K562 (cell line): Measurements from ENCODE around the gene ACTR5. TPM values are rescaled to one million over a fixed set of nuclear protein-coding genes. Genes with fewer than 3 reads are reported as not detected.

ENCODE experiments used
- PML ChIP-seq: IDR thresholded peaks from 2 replicates; pipeline ENCODE4 v1.6.1; 2012; ENCODE audit warnings: low read length, inconsistent platforms
- RAD21 ChIP-seq, 2 experiments: fragments of 250-450 bp in 1 of 2; fragments of 450-650 bp in 1 of 2; sonication (Bioruptor Pico) in 1 of 2; formaldehyde crosslinking in 1 of 2; IDR thresholded peaks in 1 of 2; conservative IDR thresholded peaks in 1 of 2; 2 replicates each; pipeline versions ENCODE4 v1.4.0 to v1.8.0; 2020 to 2022; ENCODE audit warnings: mild to moderate bottlenecking in 2 of 2, moderate library complexity in 1 of 2
- REST ChIP-seq, 2 experiments: fragments of 450-650 bp; formaldehyde crosslinking in 1 of 2; IDR thresholded peaks; 2 replicates each; pipeline versions ENCODE4 v1.4.0 to v1.6.1; 2014 to 2020; ENCODE audit warnings: mild to moderate bottlenecking in 2 of 2, borderline replicate concordance in 1 of 2, low read depth in 1 of 2
- polyA plus RNA-seq, 8 experiments: library from polyadenylated mRNA; depleted of rRNA in 4 of 8; stranded (reverse) in 5 of 8; unstranded in 3 of 8; fragments of >200 nt; fragmentation: Nextera tagmentation in 2 of 8; fragmentation: Illumina TruSeq in 1 of 8; extraction: Ambion mirVana in 2 of 8; extraction: Trizol in 1 of 8; gene quantifications; 2 replicates each; pipeline versions ENCODE4 v1.2.1 to v1.2.3, GENCODE V29; 2011 to 2014; ENCODE audit warnings: inconsistent platforms in 1 of 8, missing spikeins in 1 of 8
- total RNA-seq, 7 experiments: library from RNA; depleted of rRNA in 6 of 7; stranded (reverse); fragments of >200 nt in 6 of 7; fragmentation: Illumina TruSeq in 2 of 7; extraction: Trizol in 2 of 7; gene quantifications; 2 replicates each; pipeline versions ENCODE4 v1.2.1 to v1.2.3, GENCODE V29; 2011 to 2021; ENCODE audit warnings: low replicate concordance in 1 of 7

ACTR5 gene
- total and polyA plus RNA-seq, 9 of the 15 experiments (the other 6 are each of a cell fraction or from before 2014, with no cell fraction given), result 0.93 to 18.8 (median 12.9) TPM

DNA sequence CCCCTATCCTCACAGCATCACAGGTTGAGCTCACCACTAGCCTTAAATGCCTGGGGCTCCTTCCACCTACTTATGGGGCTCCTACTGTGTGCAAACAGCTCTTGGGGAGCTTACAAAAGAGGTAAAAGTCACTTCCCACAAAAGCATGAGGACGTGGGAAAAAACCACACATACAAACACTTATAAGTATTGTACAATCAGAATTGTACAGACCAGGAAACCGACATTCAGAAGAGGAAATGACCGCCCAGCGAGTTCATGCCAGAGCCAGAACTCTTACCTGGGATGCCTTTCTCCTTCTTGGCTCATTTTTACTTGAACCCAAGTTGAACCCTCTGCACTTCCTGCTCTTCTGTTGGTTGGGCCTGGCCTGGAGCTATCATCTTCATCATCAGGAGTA is 50.9 kb downstream of the ACTR5 start (continued):
- TF ChIP-seq REST (IDR thresholded peaks at IDR 0.05; ENCODE audit: borderline replicate concordance) (no peak), REST (CRISPR knock-in tag; IDR thresholded peaks at IDR 0.05; ENCODE audit: low read depth) (no peak), PML (no peak), RAD21 (CRISPR knock-in tag; conservative IDR thresholded peaks at IDR 0.05 in 1 of 2, IDR thresholded peaks at IDR 0.05 in 1 of 2) (no peak)
- TF ChIP-seq, all 486 proteins: peak for 0
